Measurements from ENCODE around the gene XIRP1. TPM values are rescaled to one million over a fixed set of nuclear protein-coding genes. Genes with fewer than 3 reads are reported as not detected.
A peak's percentile ranks its signal among the peaks of the same experiment; 100 is the strongest.

Gene XIRP1
- total RNA-seq, 1 experiment from 2014 or later: not detected

GRCh38 chr3:39224288-39224687 lies 31.9 kb upstream of the XIRP1 start:
- H3K9ac ChIP-seq (ENCODE audit: low read length): no peak overlapping the region
- H3K9me2 ChIP-seq (ENCODE audit: insufficient read depth): no peaks in the 10 kb centered on the region
- POLR2A ChIA-PET: no interaction called here
- CTCF ChIA-PET: no interaction called here
- H3K79me2 ChIP-seq (ENCODE audit: insufficient read depth, low read length): no peaks in the 10 kb centered on the region
- no peaks in the 10 kb centered on the region for H4K20me1 ChIP-seq (ENCODE audit: insufficient read depth)
- peaks cover 44% of the 10 kb centered on the region for H3K27me3 ChIP-seq (ENCODE audit: insufficient read depth, low read length)
- intact Hi-C loops (cut with micrococcal nuclease): no loop called here
- H3K4me3 ChIP-seq (replicated peaks in 1 of 2; ENCODE audit: low read depth in 1 of 2, low read length in 2 of 2): no peak overlapping the region
- DNase-seq (ENCODE audit: low read depth, low spot score): no peak
- RAD21 ChIA-PET (ENCODE audit: low non-redundant PET in 1 of 2, low total read pairs in 2 of 2, uncharacterized antibody in 2 of 2, unreplicated experiment in 2 of 2): no interaction called here
- BruUV-seq (replicated peaks): no TSS peak
- no peak for ATAC-seq
- no peak overlapping the region for H2AFZ ChIP-seq (ENCODE audit: low read depth, low read length, poor library complexity, severe bottlenecking)
- no peak overlapping the region for H3K27ac ChIP-seq (ENCODE audit: low read depth, low read length)
- H3K9me3 ChIP-seq (ENCODE audit: control insufficient read depth in 1 of 2, insufficient read depth in 1 of 2, low read depth in 1 of 2, low read length in 2 of 2): no peaks in the 10 kb centered on the region
- H3K4me1 ChIP-seq (ENCODE audit: control insufficient read depth in 1 of 2, insufficient read depth in 2 of 2, low read length in 2 of 2): no peaks in the 10 kb centered on the region
- no peaks in the 10 kb centered on the region for H3K36me3 ChIP-seq (ENCODE audit: control insufficient read depth in 1 of 2, insufficient read depth in 2 of 2, low read length in 2 of 2)
- H3K4me2 ChIP-seq (ENCODE audit: low read length): no peak overlapping the region
- TF ChIP-seq RAD21 (IDR thresholded peaks at IDR 0.05; ENCODE audit: low read depth) (0 out of 2 replicates have a peak, but pooled peaks have one; percentile 2), CTCF (IDR thresholded peaks at IDR 0.05 in 2 of 3, conservative IDR thresholded peaks at IDR 0.05 in 1 of 3; ENCODE audit: borderline replicate concordance in 1 of 3, insufficient read depth in 1 of 3, low read depth in 2 of 3, low read length in 2 of 3) (no peak)

GRCh38 chr3:39222939-39223338 lies 30.5 kb upstream of the XIRP1 start:
- H3K27ac ChIP-seq (ENCODE audit: low read depth, low read length): no peak overlapping the region
- H3K27me3 ChIP-seq (ENCODE audit: insufficient read depth, low read length): peaks cover 44% of the 10 kb centered on the region
- H3K4me1 ChIP-seq (ENCODE audit: control insufficient read depth in 1 of 2, insufficient read depth in 2 of 2, low read length in 2 of 2): no peaks in the 10 kb centered on the region
- H3K36me3 ChIP-seq (ENCODE audit: control insufficient read depth in 1 of 2, insufficient read depth in 2 of 2, low read length in 2 of 2): no peaks in the 10 kb centered on the region
- CTCF ChIA-PET: no interaction called here
- no peak overlapping the region for H3K4me3 ChIP-seq (replicated peaks in 1 of 2; ENCODE audit: low read depth in 1 of 2, low read length in 2 of 2)
- no peaks in the 10 kb centered on the region for H3K9me3 ChIP-seq (ENCODE audit: control insufficient read depth in 1 of 2, insufficient read depth in 1 of 2, low read depth in 1 of 2, low read length in 2 of 2)
- POLR2A ChIA-PET: no interaction called here
- no peak overlapping the region for H3K9ac ChIP-seq (ENCODE audit: low read length)
- no TSS peak for BruUV-seq (replicated peaks)
- TF ChIP-seq EZH2 (IDR thresholded peaks at IDR 0.05) (no peak), TCF7L2 (IDR thresholded peaks at IDR 0.05; ENCODE audit: borderline replicate concordance, extremely low read depth, insufficient read depth, insufficient read length) (no peak), CTCF (IDR thresholded peaks at IDR 0.05 in 2 of 3, conservative IDR thresholded peaks at IDR 0.05 in 1 of 3; ENCODE audit: borderline replicate concordance in 1 of 3, insufficient read depth in 1 of 3, low read depth in 2 of 3, low read length in 2 of 3) (no peak), ELF1 (IDR thresholded peaks at IDR 0.05; ENCODE audit: borderline replicate concordance, low read depth) (no peak), EGR1 (IDR thresholded peaks at IDR 0.05; ENCODE audit: low read depth) (no peak), ZFX (IDR thresholded peaks at IDR 0.05) (no peak), POLR2AphosphoS5 (IDR thresholded peaks at IDR 0.05; ENCODE audit: low read depth, low read length) (no peak), SRF (IDR thresholded peaks at IDR 0.05; ENCODE audit: low read depth) (no peak), RAD21 (IDR thresholded peaks at IDR 0.05; ENCODE audit: low read depth) (no peak), CBX3 (IDR thresholded peaks at IDR 0.05; ENCODE audit: low read depth) (no peak), YY1 (IDR thresholded peaks at IDR 0.05; ENCODE audit: extremely low read depth, insufficient replicate concordance, low read depth, low read length) (no peak)
- H3K79me2 ChIP-seq (ENCODE audit: insufficient read depth, low read length): no peaks in the 10 kb centered on the region
- intact Hi-C loops (cut with micrococcal nuclease): no loop called here
- H2AFZ ChIP-seq (ENCODE audit: low read depth, low read length, poor library complexity, severe bottlenecking): no peak overlapping the region
- RAD21 ChIA-PET (ENCODE audit: low non-redundant PET in 1 of 2, low total read pairs in 2 of 2, uncharacterized antibody in 2 of 2, unreplicated experiment in 2 of 2): no interaction called here
- H3K4me2 ChIP-seq (ENCODE audit: low read length): no peak overlapping the region
- no peak for ATAC-seq
- H3K9me2 ChIP-seq (ENCODE audit: insufficient read depth): no peaks in the 10 kb centered on the region
- no peak for DNase-seq (ENCODE audit: low read depth, low spot score)
- H4K20me1 ChIP-seq (ENCODE audit: insufficient read depth): no peaks in the 10 kb centered on the region

All from HCT116 (cell line).